SJSA1 (cell line): ENCODE data around the gene TMEM190. TPM values are rescaled to one million over a fixed set of nuclear protein-coding genes. Genes with fewer than 3 reads are reported as not detected.

Source experiments
- DNase-seq, 2 experiments: peaks; one replicate each; pipeline ENCODE4 v3.0.0-alpha.2; 2015 to 2020; ENCODE audit warnings: low spot score in 2 of 2, low read depth in 1 of 2
- H3K27ac ChIP-seq: fragments of 250-450 bp; sonication (Bioruptor Pico); 2 replicates; pipeline ENCODE4 v1.5.1; 2020; ENCODE audit warnings: mild to moderate bottlenecking, moderate library complexity
- H3K27me3 ChIP-seq: fragments of 250-450 bp; sonication (Bioruptor Pico); replicated peaks from 2 replicates; pipeline ENCODE4 v1.5.1; 2020; ENCODE audit warnings: mild to moderate bottlenecking, moderate library complexity
- H3K36me3 ChIP-seq: fragments of 250-450 bp; sonication (Bioruptor Pico); 2 replicates; pipeline ENCODE4 v1.5.1; 2020; ENCODE audit warnings: mild to moderate bottlenecking
- H3K4me1 ChIP-seq: fragments of 250-450 bp; sonication (Bioruptor Pico); replicated peaks from 2 replicates; pipeline ENCODE4 v1.6.1; 2021; ENCODE audit warnings: mild to moderate bottlenecking
- H3K4me3 ChIP-seq: fragments of 250-450 bp; sonication (Bioruptor Pico); 2 replicates; pipeline ENCODE4 v1.5.1; 2020; ENCODE audit warnings: mild to moderate bottlenecking
- H3K9me3 ChIP-seq: fragments of 250-450 bp; sonication (Bioruptor Pico); replicated peaks from 2 replicates; pipeline ENCODE4 v1.5.1; 2020; ENCODE audit warnings: mild to moderate bottlenecking
- total RNA-seq: library from RNA; depleted of rRNA; stranded (reverse); fragments of >200 nt; shearing (Covaris generic); gene quantifications from 2 replicates; pipeline ENCODE4 v1.2.3, GENCODE V29; 2014

TMEM190 gene
- total RNA-seq, 1 experiment from 2014 or later, result not detected

- Histone ChIP-seq H3K4me3 (no peak overlapping the region), H3K36me3 (peaks cover 5% of the 10 kb centered on the region; the same call in 1 of the 2 replicates), H3K4me1 (peaks cover 14% of the 10 kb centered on the region), H3K9me3 (no peaks in the 10 kb centered on the region), H3K27me3 (no peaks in the 10 kb centered on the region), H3K27ac (no peak overlapping the region)
- no peak for DNase-seq
Observed at GRCh38 chr19:55345818-55346724, 30.6 kb upstream of the TMEM190 start.

- peaks cover 5% of the 10 kb centered on the region; the same call in 1 of the 2 replicates for H3K36me3 ChIP-seq
- DNase-seq, result no peak
Observed at GRCh38 chr19:55346725-55347441, 29.7 kb upstream of the TMEM190 start.

GRCh38 chr19:55347442-55348009, 29.1 kb upstream of the TMEM190 start:
- peaks cover 6% of the 10 kb centered on the region; the same call in 1 of the 2 replicates for H3K27me3 ChIP-seq
- DNase-seq, result no peak
- no peak overlapping the region for H3K4me3 ChIP-seq
- H3K9me3 ChIP-seq, result no peaks in the 10 kb centered on the region; the same call in 1 of the 2 replicates
- H3K27ac ChIP-seq, result no peak overlapping the region
- peaks cover 22% of the 10 kb centered on the region for H3K4me1 ChIP-seq
- H3K36me3 ChIP-seq, result no peaks in the 10 kb centered on the region

More at GRCh38 chr19:55346725-55347441, 29.7 kb upstream of the TMEM190 start:
- no peaks in the 10 kb centered on the region; the same call in 1 of the 2 replicates for H3K9me3 ChIP-seq
- peaks cover 18% of the 10 kb centered on the region for H3K4me1 ChIP-seq
- no peaks in the 10 kb centered on the region; the same call in 1 of the 2 replicates for H3K27me3 ChIP-seq
- no peak overlapping the region for H3K27ac ChIP-seq
- no peak overlapping the region for H3K4me3 ChIP-seq

GRCh38 chr19:55348317-55349034, 28.1 kb upstream of the TMEM190 start:
- no peak for DNase-seq
- no peaks in the 10 kb centered on the region for H3K36me3 ChIP-seq
- H3K4me3 ChIP-seq, result no peak overlapping the region
- H3K9me3 ChIP-seq, result no peaks in the 10 kb centered on the region; the same call in 1 of the 2 replicates
- H3K4me1 ChIP-seq, result peaks cover 26% of the 10 kb centered on the region
- H3K27me3 ChIP-seq, result peaks cover 14% of the 10 kb centered on the region
- no peak overlapping the region for H3K27ac ChIP-seq

- Histone ChIP-seq H3K27me3 (peaks cover 29% of the 10 kb centered on the region), H3K36me3 (no peaks in the 10 kb centered on the region), H3K4me1 (peaks cover 33% of the 10 kb centered on the region), H3K27ac (no peak overlapping the region), H3K4me3 (no peak overlapping the region), H3K9me3 (peaks cover 3% of the 10 kb centered on the region; the same call in 1 of the 2 replicates)
- peak in 1 of 2 experiments; percentile 49 for DNase-seq
Observed at GRCh38 chr19:55350620-55351315, 25.9 kb upstream of the TMEM190 start.

GRCh38 chr19:55352040-55352439, 24.6 kb upstream of the TMEM190 start:
- Histone ChIP-seq H3K27me3 (peaks cover 40% of the 10 kb centered on the region), H3K27ac (no peak overlapping the region), H3K4me1 (peaks cover 33% of the 10 kb centered on the region), H3K4me3 (no peak overlapping the region), H3K36me3 (no peaks in the 10 kb centered on the region), H3K9me3 (peaks cover 3% of the 10 kb centered on the region; the same call in 1 of the 2 replicates)
- no peak for DNase-seq

- Histone ChIP-seq H3K4me1 (peaks cover 33% of the 10 kb centered on the region), H3K9me3 (peaks cover 3% of the 10 kb centered on the region; the same call in 1 of the 2 replicates), H3K27me3 (peaks cover 46% of the 10 kb centered on the region), H3K4me3 (no peak overlapping the region), H3K27ac (no peak overlapping the region), H3K36me3 (no peaks in the 10 kb centered on the region)
- DNase-seq, result no peak
Observed at GRCh38 chr19:55352549-55353145, 24.0 kb upstream of the TMEM190 start.

GRCh38 chr19:55353356-55353802, 23.2 kb upstream of the TMEM190 start:
- Histone ChIP-seq H3K9me3 (peaks cover 3% of the 10 kb centered on the region; the same call in 1 of the 2 replicates), H3K36me3 (no peaks in the 10 kb centered on the region), H3K4me3 (peak overlapping the region; percentile 23), H3K27me3 (peaks cover 49% of the 10 kb centered on the region), H3K27ac (no peak overlapping the region), H3K4me1 (peaks cover 33% of the 10 kb centered on the region)
- DNase-seq, result no peak

- H3K27ac ChIP-seq, result no peak overlapping the region
- H3K27me3 ChIP-seq, result peaks cover 49% of the 10 kb centered on the region
- H3K9me3 ChIP-seq, result peaks cover 3% of the 10 kb centered on the region; the same call in 1 of the 2 replicates
- peaks cover 33% of the 10 kb centered on the region for H3K4me1 ChIP-seq
- H3K4me3 ChIP-seq, result peak overlapping the region; percentile 23
- no peaks in the 10 kb centered on the region for H3K36me3 ChIP-seq
- peak in 1 of 2 experiments; percentile 56 for DNase-seq
Observed at GRCh38 chr19:55353803-55354697, 22.6 kb upstream of the TMEM190 start.

GRCh38 chr19:55354698-55355212, 21.9 kb upstream of the TMEM190 start, which contains the start of gene COX6B2:
COX6B2 (minus strand) TSS chr19:55354719; CDS start chr19:55354521, 198 bp downstream.
- Histone ChIP-seq H3K4me3 (peak within 1 kb of the TSS; percentile 23), H3K27me3 (peaks cover 49% of the 10 kb centered on the region), H3K4me1 (peaks cover 33% of the 10 kb centered on the region), H3K36me3 (no peaks in the 10 kb centered on the region), H3K9me3 (peaks cover 3% of the 10 kb centered on the region; the same call in 1 of the 2 replicates), H3K27ac (no peak within 1 kb of the TSS)
- DNase-seq, result no peak

GRCh38 chr19:55355213-55355821, 21.3 kb upstream of the TMEM190 start:
- Histone ChIP-seq H3K9me3 (peaks cover 3% of the 10 kb centered on the region; the same call in 1 of the 2 replicates), H3K36me3 (no peaks in the 10 kb centered on the region), H3K27ac (no peak overlapping the region), H3K4me3 (no peak overlapping the region), H3K27me3 (peaks cover 49% of the 10 kb centered on the region), H3K4me1 (peaks cover 31% of the 10 kb centered on the region)
- no peak for DNase-seq
